Lower lobe of right lung (tissue), 2 donors: Measurements from ENCODE around the gene TBX4. TPM values are rescaled to one million over a fixed set of nuclear protein-coding genes. Genes with fewer than 3 reads are reported as not detected.

Source experiments
- ATAC-seq, 2 donors: fragments of 200-7000 bp; cut with Tn5 transposase; one replicate each; pipeline ENCODE4 v1.9.1; 2020 to 2022; ENCODE audit warnings: mild to moderate bottlenecking in 2 of 2, moderate library complexity in 2 of 2
- DNase-seq: peaks from one replicate; pipeline ENCODE4 v3.0.0-alpha.2; 2020
- H3K27ac ChIP-seq: fragments of 200-600 bp; one replicate; pipeline ENCODE4 v1.8.0; 2022
- H3K27me3 ChIP-seq: fragments of 200-600 bp; one replicate; pipeline ENCODE4 v1.8.0; 2022; ENCODE audit warnings: low read depth
- H3K36me3 ChIP-seq: fragments of 200-600 bp; one replicate; pipeline ENCODE4 v1.8.0; 2022; ENCODE audit warnings: mild to moderate bottlenecking
- H3K4me1 ChIP-seq: fragments of 200-600 bp; one replicate; pipeline ENCODE4 v1.8.0; 2022
- H3K4me3 ChIP-seq: fragments of 200-600 bp; one replicate; pipeline ENCODE4 v1.8.0; 2022; ENCODE audit warnings: mild to moderate bottlenecking
- H3K9me3 ChIP-seq: fragments of 200-600 bp; one replicate; pipeline ENCODE4 v1.8.0; 2022
- intact Hi-C: fragments of 100-400 bp; cut with DNase I; formaldehyde crosslinking; loops from one replicate; pipeline ENCODE4 v1.11.0; 2022
- total RNA-seq: library from RNA; stranded (reverse); fragmentation: NEBNext Ultra II Directional; extraction: Animal tissue kit (Norgen Biotek cat#: 25700); gene quantifications from one replicate; pipeline ENCODE4 v1.2.1, GENCODE V29; 2021
- TF ChIP-seq, protein P1 (sequence below): fragments of 200-600 bp; IDR thresholded peaks from one replicate; pipeline ENCODE4 v1.8.0; 2022; ENCODE audit warnings: antibody characterized with exemption, mild to moderate bottlenecking
- donor health status: DM: no; HTN: yes; CAD: no; lungs with severe emphysema.

TBX4 gene
- total RNA-seq, 1 donor from 2014 or later, result 22.3 TPM

DNA sequence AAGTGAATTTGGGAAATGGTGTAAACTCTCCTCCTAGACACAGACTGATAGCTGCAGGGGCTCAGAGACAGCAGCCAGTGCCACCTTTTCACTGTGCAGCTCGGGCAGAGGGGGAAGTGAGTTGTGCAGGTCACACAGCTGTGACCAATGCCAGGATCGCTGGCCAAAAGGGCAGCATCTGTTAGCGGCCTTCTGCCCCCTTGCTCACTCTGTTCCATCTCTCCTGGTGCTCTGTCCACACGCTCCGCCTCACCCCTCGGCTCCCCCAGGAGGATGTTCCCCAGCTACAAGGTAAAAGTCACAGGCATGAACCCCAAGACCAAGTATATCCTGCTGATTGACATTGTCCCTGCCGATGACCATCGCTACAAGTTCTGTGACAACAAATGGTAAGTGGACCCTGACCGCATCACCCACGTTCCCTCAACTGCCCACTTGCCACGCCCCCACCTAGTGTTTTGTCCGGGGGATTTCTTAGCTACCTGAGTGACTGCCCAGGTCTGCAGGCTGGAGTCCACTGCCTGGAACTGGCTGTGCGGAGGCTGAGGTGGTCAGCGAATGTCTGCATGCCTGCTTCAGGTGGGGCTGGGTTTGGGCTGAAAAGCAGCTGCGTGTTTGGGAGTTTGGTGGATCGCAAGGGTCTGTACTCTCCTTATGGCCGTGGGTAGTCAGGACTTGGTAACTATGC is 13.5 kb downstream of the TBX4 start:
- H3K27me3 ChIP-seq, result peaks cover 30% of the 10 kb centered on the region
- peaks cover 11% of the 10 kb centered on the region for H3K36me3 ChIP-seq
- H3K9me3 ChIP-seq, result no peaks in the 10 kb centered on the region
- peaks cover 22% of the 10 kb centered on the region for H3K4me1 ChIP-seq
- intact Hi-C loops, result no loop called here
- H3K27ac ChIP-seq, result no peak overlapping the region
- peak; percentile 21 for DNase-seq
- no peak overlapping the region for H3K4me3 ChIP-seq
- TF ChIP-seq, protein P1, sequence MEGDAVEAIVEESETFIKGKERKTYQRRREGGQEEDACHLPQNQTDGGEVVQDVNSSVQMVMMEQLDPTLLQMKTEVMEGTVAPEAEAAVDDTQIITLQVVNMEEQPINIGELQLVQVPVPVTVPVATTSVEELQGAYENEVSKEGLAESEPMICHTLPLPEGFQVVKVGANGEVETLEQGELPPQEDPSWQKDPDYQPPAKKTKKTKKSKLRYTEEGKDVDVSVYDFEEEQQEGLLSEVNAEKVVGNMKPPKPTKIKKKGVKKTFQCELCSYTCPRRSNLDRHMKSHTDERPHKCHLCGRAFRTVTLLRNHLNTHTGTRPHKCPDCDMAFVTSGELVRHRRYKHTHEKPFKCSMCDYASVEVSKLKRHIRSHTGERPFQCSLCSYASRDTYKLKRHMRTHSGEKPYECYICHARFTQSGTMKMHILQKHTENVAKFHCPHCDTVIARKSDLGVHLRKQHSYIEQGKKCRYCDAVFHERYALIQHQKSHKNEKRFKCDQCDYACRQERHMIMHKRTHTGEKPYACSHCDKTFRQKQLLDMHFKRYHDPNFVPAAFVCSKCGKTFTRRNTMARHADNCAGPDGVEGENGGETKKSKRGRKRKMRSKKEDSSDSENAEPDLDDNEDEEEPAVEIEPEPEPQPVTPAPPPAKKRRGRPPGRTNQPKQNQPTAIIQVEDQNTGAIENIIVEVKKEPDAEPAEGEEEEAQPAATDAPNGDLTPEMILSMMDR, result no peak
- no peak for ATAC-seq

DNA sequence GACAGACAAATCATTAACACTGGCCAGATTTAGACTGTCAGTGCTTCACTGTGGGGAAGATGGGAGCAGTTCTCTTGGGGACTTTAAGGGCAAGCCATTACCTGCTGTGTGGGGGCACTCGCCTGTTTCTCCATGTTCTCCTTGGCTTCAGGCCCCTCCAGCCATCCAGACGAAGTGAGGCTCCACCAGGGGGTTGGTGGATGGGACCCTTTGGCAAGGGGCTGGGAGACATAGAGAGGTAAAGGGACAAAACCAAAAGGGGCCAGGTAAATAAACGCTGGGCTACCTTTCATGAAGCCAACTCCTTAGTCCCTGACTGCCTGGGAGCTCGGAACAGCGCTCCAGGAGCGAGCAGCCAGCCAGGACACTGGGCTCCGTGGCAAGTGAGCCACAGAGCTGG is 14.0 kb downstream of the TBX4 start:
- Histone ChIP-seq H3K9me3 (no peaks in the 10 kb centered on the region), H3K36me3 (peaks cover 11% of the 10 kb centered on the region), H3K4me1 (peaks cover 21% of the 10 kb centered on the region), H3K4me3 (no peak overlapping the region), H3K27me3 (peaks cover 24% of the 10 kb centered on the region), H3K27ac (no peak overlapping the region)
- ATAC-seq (no peak), DNase-seq (no peak)
- intact Hi-C loops, result no loop called here
- TF ChIP-seq, protein P1, result no peak

DNA sequence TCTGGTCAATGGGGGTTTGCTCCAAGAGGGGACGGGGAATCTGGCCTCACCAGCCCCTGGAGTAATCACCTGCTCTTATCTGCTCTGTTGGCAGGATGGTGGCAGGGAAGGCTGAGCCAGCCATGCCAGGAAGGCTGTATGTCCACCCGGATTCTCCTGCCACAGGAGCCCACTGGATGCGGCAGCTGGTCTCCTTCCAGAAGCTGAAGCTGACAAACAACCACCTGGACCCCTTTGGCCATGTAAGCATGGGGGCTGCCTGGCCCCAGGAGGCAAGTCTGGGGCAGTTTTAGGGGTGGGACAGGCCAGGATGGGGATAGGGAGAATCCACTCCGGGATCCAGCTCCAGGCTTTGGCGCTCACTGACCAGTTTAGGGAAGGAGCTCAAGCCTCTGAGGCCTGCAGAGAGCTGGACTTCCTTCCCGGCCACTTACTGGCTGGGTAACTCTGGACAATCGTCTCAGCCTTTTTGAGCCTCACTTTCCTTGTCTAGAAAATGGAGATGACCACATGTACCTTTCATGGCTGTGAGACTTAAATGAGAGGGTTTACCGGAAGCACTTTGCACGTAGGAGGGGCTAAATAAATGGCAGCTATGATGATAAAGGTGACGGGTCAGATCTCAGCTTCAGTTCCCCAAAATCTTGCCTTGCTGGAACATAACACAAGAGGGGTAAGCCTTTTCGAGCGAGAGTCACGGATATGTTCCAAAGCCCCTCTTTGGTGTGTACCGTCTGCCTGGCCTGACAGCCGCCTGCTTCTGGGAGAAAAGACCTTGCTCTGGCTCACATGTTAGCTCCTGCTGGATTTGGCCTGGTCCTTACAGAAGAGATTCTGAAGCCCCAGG is 15.4 kb downstream of the TBX4 start:
- DNase-seq, result peak; percentile 53
- no peaks in the 10 kb centered on the region for H3K9me3 ChIP-seq
- no peak overlapping the region for H3K27ac ChIP-seq
- H3K4me3 ChIP-seq, result no peak overlapping the region
- H3K4me1 ChIP-seq, result peaks cover 10% of the 10 kb centered on the region
- ATAC-seq, result peak; percentile 37 to 41
- intact Hi-C loops, result no loop called here
- peaks cover 15% of the 10 kb centered on the region for H3K36me3 ChIP-seq
- TF ChIP-seq, protein P1, result no peak
- peaks cover 11% of the 10 kb centered on the region for H3K27me3 ChIP-seq

DNA sequence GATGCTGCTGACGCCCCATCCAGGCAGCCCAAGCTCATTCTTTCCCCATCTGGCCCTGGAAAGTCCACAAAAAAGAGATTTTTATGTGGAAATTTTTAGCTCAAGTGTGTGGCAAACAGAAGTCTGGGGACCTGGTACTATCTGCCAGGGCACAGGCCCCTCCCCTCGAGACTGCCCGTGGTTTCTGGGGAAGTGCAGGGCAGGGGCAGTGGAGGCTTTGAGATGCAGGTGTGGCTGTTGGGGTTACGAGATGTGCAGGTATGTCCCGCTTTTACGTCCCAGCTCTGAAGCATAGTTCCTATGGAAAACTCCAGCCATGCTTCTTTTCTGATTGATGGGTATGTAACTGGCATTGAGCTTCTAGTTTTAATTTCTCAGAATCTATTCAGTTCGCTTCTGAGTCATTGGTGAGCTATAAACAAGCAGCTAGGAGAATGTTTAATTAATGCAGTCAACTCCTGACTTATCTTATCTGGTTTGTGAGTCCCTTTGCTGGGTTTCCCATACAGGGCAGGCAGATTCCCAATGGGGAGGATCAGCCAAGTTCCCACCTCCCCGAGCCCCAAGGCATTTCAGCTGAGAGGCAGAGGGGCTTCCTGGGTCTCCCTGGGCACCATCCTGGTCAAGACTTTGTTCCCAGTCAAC is 16.2 kb downstream of the TBX4 start:
- H3K4me3 ChIP-seq, result no peak overlapping the region
- H3K27me3 ChIP-seq, result peaks cover 4% of the 10 kb centered on the region
- ATAC-seq, result no peak
- no peak for DNase-seq
- H3K27ac ChIP-seq, result no peak overlapping the region
- H3K36me3 ChIP-seq, result peaks cover 15% of the 10 kb centered on the region
- peaks cover 15% of the 10 kb centered on the region for H3K4me1 ChIP-seq
- intact Hi-C loops, result no loop called here
- no peaks in the 10 kb centered on the region for H3K9me3 ChIP-seq
- TF ChIP-seq, protein P1, result no peak

DNA sequence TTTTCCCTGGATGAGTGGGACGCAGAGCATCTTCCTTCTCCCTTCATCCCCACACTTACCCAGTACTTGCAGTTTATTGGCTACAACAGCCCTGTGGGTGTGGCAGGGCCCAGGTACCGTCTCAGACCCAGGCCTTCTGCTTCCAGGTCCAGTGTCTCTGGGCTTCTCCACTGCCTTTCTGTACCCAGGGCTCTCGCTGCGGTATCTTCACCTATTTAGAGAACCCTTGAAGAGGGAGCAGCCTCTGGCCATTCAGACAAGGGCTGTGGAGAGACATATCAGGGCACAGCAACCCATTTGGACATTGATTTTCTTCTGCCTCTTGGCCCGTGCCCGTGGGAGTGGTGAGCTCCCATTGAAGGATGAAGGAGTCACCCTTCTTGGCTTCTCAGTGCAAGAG is 17.3 kb downstream of the TBX4 start:
- ATAC-seq (no peak), DNase-seq (no peak)
- H3K9me3 ChIP-seq, result no peaks in the 10 kb centered on the region
- no peak overlapping the region for H3K4me3 ChIP-seq
- intact Hi-C loops, result no loop called here
- peaks cover 15% of the 10 kb centered on the region for H3K4me1 ChIP-seq
- TF ChIP-seq, protein P1, result no peak
- no peaks in the 10 kb centered on the region for H3K27me3 ChIP-seq
- no peak overlapping the region for H3K27ac ChIP-seq
- H3K36me3 ChIP-seq, result peaks cover 15% of the 10 kb centered on the region
